ENCODE measurements around the gene DENND1A.

DNA sequence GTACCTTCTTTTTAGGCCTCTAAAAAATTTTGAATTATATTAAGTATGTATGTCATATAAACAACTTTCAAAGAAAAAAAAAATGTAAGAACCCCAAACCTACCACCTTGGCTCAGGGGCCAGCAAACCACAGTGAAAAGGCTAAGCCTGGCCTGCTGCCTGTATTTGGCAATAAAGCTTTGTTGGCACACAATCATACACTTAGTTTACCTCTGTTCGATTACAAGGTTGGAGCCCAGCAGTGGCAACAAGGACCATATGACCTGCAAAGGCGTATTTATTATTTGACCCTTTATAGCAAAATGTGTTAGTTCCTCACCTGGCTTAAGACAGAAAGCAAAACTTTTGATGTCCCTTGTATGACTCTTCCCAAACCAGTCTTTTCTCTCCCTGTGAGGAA lies 282.8 kb downstream of the DENND1A start:
- TF ChIP-seq CTCF (IDR thresholded peaks at IDR 0.05) (no peak), RCOR1 (IDR thresholded peaks at IDR 0.05; ENCODE audit: low read depth, low read length) (no peak), ESRRA (IDR thresholded peaks at IDR 0.05; ENCODE audit: borderline replicate concordance, low read length) (no peak), POLR2A (IDR thresholded peaks at IDR 0.05; ENCODE audit: low read length) (no peak), EP300 (IDR thresholded peaks at IDR 0.05) (no peak)
- TF ChIP-seq, protein P1, sequence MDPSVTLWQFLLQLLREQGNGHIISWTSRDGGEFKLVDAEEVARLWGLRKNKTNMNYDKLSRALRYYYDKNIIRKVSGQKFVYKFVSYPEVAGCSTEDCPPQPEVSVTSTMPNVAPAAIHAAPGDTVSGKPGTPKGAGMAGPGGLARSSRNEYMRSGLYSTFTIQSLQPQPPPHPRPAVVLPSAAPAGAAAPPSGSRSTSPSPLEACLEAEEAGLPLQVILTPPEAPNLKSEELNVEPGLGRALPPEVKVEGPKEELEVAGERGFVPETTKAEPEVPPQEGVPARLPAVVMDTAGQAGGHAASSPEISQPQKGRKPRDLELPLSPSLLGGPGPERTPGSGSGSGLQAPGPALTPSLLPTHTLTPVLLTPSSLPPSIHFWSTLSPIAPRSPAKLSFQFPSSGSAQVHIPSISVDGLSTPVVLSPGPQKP (IDR thresholded peaks at IDR 0.05; ENCODE audit: low read depth, low read length) = no peak
